NB4 (cell line): ENCODE data around the gene MYZAP.

Experiments
- DNase-seq: peaks from one replicate; pipeline ENCODE4 v3.0.0; 2010; ENCODE audit warnings: low read depth
- H3K4me3 ChIP-seq: one replicate; pipeline ENCODE4 v1.5.1; 2011; ENCODE audit warnings: mild to moderate bottlenecking, low read depth, low read length, moderate library complexity
- MYC ChIP-seq: IDR thresholded peaks from 2 replicates; pipeline ENCODE4 v1.6.1; 2011; ENCODE audit warnings: low read depth, low read length
- POLR2A ChIP-seq: IDR thresholded peaks from 2 replicates; pipeline ENCODE4 v1.6.1; 2011; ENCODE audit warnings: mild to moderate bottlenecking; ENCODE audit not compliant: insufficient read length; ENCODE audit errors: extremely low read depth
- TF ChIP-seq, protein P1 (sequence below): IDR thresholded peaks from one replicate; pipeline ENCODE4 v1.5.1; 2012; ENCODE audit warnings: low read depth, low read length
- TF ChIP-seq, protein P2 (sequence below): IDR thresholded peaks from 2 replicates; pipeline ENCODE4 v1.6.1; 2011; ENCODE audit warnings: low read depth, low read length

Gene MYZAP

DNA sequence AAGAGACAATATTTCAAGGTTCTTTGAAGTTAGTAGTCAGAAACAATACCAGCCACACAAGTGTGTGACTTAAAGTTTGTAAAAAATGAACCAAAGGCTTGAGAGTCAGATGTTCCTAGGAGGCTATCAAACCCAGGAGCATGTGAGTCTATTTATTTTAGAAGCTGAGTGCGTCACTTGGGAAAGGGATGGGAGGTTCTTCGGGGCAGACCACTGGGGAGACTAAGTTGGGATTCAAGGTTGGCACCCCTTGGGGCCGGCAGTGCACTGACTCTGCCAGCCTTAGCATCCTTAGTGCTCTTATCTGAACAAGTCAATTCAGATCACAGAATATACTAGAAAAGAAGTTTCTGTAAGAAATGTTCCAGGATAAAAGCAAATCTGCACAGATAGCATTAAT is 64.7 kb downstream of the MYZAP start:
- H3K4me3 ChIP-seq = no peak overlapping the region
- DNase-seq = no peak
- TF ChIP-seq, protein P1, sequence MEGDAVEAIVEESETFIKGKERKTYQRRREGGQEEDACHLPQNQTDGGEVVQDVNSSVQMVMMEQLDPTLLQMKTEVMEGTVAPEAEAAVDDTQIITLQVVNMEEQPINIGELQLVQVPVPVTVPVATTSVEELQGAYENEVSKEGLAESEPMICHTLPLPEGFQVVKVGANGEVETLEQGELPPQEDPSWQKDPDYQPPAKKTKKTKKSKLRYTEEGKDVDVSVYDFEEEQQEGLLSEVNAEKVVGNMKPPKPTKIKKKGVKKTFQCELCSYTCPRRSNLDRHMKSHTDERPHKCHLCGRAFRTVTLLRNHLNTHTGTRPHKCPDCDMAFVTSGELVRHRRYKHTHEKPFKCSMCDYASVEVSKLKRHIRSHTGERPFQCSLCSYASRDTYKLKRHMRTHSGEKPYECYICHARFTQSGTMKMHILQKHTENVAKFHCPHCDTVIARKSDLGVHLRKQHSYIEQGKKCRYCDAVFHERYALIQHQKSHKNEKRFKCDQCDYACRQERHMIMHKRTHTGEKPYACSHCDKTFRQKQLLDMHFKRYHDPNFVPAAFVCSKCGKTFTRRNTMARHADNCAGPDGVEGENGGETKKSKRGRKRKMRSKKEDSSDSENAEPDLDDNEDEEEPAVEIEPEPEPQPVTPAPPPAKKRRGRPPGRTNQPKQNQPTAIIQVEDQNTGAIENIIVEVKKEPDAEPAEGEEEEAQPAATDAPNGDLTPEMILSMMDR = no peak
- TF ChIP-seq POLR2A (no peak), MYC (no peak)
- TF ChIP-seq, protein P2, sequence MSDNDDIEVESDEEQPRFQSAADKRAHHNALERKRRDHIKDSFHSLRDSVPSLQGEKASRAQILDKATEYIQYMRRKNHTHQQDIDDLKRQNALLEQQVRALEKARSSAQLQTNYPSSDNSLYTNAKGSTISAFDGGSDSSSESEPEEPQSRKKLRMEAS = no peak

DNA sequence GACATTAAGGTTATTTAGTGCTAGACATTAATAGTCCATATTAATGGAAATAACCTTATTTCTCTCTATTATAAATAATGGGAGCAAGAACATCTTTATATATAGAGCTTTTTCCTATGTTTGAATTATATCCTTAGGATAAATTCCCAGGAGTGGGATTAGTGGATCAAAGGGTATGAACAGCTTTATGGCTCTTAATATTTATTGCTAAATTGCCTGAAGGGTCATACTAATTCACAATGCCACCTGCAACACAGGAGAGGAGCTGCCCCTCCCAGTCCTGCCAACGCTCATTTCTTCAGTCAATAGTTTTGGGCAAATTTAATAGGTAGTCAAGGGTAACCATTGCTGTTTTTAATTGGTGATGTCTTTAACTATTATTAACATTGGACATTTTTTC is 65.9 kb downstream of the MYZAP start:
- no peak for DNase-seq
- H3K4me3 ChIP-seq = no peak overlapping the region
- TF ChIP-seq, protein P1 = no peak
- TF ChIP-seq MYC = no peak
- TF ChIP-seq, protein P2 = no peak
- no peak for TF ChIP-seq POLR2A

DNA sequence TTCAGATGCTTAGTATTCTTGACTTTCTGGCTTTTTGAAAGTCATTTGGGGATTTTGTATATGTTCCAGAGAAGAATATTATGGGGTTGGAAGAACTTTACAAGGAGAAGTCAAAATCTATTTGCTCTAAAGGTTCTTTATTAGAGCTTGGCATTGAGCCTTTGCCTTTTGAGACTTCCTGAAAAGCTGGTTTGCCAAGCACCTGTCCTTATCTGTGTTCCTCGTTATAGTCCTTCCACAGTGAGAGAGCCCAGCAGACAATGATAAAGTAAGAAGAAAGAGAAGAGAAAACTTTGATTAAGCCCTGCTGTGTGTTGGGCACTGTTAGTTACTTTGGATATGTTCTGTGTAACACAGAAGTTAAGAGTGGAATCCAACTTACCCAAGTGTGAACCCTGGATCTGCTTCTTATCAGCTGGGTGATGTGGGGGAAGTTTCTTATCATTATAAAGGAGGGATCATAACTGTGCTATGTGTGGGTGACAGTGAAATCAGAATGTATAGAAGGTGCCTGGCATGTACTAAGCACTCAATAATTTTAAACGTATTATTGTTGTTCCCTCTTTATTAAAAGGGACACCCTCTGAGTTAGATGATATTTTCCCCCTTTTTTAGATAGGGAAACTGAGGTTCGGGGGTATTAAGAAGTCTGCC is 70.5 kb downstream of the MYZAP start:
- no peak for DNase-seq
- TF ChIP-seq, protein P1 = no peak
- H3K4me3 ChIP-seq = no peak overlapping the region

DNA sequence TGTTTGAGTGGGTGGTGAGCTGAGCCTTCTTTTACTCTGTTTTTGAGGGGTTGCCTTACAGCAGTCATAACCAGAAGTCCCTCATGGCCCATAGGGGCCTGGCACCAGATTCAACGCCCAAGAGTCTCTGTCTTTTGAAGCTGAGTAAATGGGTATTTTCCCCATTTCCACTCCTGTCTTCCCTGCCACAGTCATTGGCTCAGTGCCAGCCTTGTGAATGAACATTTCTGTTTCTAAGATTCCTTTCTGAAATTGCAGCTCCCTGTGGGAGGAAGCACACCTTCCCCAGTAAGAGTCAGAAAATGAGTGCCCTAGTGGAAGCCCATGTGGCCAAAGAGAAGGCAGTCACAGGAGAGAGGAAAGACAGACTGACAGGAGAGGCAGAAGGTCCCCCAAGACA is 71.1 kb downstream of the MYZAP start:
- no peak for TF ChIP-seq POLR2A
- TF ChIP-seq, protein P2 = no peak
- no peak overlapping the region for H3K4me3 ChIP-seq
- DNase-seq = no peak

DNA sequence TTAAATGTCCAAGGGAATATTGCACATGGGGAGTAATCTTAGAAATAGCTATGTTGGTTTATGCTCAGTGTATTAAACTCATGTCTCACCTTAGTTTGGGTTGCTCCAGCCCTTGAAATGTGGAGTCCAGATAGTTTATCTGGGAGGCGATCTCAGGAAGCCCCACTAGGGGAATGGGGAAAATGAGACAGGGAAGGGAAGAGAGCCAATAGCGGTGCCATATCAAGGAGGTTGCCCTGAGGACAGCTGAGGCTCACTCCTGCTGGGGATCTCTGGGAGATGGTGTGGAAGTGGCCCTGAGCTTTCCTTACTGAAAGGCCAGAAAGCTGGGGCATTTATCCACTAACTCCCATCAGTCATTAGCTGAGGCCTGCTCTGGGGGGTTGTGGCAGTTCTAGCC is 71.6 kb downstream of the MYZAP start:
- H3K4me3 ChIP-seq = no peak overlapping the region
- TF ChIP-seq, protein P1 = no peak
- TF ChIP-seq POLR2A (no peak), MYC (no peak)
- TF ChIP-seq, protein P2 = no peak
- DNase-seq = no peak

DNA sequence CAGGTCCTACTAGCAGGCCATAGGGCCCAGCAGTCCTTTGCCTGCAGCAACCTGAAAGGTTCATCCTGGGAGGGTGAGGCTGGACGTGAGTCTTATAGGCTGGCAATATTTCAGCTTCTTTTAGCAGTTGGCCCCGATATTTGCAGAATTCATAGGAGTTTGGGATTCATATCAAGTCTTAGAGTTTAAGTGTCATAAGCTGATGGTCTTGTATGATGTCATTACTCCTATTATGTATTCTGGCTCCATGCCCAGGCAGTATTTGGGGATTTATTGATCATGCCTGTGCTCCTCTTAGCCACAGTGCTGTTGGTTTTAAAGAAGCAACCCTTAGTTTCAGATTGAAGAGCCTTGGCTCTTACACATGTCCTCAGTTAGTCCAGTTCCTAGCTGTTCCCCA is 73.5 kb downstream of the MYZAP start:
- no peak for DNase-seq
- H3K4me3 ChIP-seq = no peak overlapping the region
- TF ChIP-seq MYC (no peak), POLR2A (no peak)
- TF ChIP-seq, protein P1 = no peak
- TF ChIP-seq, protein P2 = no peak
